GM12874 (cell line): ENCODE measurements around the gene DENND1A.

Experiments used
- TF ChIP-seq, protein P1 (sequence below): IDR thresholded peaks from 2 replicates; pipeline ENCODE4 v1.5.1; 2011; ENCODE audit warnings: low read depth, mild to moderate bottlenecking, control low read depth, low read length, moderate library complexity; ENCODE audit not compliant: insufficient read depth

Gene DENND1A

DNA sequence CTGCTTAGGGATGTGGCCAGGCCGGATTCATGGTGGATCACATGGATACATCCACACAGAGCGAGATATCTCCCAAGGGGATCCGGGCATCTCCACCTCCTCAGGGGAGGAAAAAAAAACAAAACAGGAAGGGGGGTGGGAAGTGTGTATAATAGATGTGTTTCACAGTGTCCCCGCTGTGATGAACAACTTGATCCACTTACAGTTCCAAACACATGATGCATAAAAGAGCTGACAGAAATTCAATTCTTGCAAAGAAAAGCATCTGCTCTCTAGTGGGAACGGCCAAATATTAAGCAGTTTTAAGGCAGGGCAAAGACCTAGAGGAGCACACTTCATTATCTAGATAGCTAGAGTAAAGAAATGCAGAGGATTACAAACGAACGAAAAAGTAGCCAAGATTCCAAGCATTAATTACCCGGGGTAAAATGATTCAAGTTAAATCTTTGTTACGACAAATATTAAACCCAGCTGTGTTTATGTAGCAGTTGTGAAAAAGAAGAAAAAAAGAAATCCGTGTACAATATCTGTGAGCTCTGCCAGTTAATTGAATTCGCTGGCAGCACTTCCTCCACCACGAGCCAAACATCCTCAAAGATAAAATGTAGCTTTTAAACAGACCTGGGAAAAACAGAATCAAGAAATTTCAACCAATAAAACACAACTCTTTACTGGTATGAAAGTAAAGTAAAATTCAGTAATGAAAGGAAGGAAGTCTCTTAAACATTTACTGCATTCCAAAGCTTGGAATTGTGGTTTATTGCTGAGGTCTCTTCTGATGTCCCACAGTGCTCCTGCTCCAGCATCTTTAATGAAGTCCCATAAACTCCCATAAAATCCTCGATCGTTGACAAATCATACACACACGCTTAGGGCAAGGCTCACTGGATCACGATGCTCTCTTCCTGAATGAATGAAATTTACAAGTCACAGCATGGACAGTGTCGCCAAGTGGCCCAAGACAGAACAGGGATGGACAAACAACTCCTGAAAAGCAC lies 360.9 kb downstream of the DENND1A start:
- TF ChIP-seq, protein P1, sequence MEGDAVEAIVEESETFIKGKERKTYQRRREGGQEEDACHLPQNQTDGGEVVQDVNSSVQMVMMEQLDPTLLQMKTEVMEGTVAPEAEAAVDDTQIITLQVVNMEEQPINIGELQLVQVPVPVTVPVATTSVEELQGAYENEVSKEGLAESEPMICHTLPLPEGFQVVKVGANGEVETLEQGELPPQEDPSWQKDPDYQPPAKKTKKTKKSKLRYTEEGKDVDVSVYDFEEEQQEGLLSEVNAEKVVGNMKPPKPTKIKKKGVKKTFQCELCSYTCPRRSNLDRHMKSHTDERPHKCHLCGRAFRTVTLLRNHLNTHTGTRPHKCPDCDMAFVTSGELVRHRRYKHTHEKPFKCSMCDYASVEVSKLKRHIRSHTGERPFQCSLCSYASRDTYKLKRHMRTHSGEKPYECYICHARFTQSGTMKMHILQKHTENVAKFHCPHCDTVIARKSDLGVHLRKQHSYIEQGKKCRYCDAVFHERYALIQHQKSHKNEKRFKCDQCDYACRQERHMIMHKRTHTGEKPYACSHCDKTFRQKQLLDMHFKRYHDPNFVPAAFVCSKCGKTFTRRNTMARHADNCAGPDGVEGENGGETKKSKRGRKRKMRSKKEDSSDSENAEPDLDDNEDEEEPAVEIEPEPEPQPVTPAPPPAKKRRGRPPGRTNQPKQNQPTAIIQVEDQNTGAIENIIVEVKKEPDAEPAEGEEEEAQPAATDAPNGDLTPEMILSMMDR, result no peak

DNA sequence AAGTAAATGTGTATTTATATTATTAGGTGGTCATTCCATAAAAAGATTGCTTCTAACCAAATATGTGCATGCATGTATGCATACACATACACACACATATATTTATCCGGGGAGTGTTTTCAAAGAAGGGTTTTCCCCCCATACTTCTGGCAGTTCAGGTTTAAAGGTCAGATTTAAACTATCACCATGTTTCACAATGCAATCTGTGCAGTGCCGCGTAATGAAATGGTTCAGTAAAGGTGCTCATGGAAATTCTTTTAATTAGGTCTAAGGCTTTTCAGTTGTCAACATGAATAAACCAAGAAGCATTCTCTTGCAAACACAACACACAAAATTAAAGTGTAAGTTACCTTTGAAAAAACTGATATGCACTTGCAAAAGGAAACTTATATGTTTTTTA lies 362.9 kb downstream of the DENND1A start:
- TF ChIP-seq, protein P1, result no peak

DNA sequence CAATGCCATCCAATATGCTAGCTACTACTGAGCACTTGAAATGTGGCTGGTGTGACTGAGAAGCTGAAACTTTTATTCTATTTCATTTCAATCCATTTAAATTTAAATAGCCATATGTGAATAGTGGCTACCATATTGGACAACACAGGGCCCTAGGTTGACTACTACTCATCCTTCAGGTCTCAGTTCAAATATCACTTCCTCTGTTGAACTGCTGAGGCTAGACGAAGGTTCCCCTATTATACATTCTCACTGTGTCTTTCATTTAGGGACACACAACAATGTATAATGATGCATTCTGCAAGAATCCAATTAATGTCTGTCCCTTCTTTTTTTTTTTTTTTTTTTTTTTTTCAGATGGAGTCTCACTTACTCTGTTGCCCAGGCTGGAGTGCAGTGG lies 365.3 kb downstream of the DENND1A start:
- TF ChIP-seq, protein P1, result no peak

DNA sequence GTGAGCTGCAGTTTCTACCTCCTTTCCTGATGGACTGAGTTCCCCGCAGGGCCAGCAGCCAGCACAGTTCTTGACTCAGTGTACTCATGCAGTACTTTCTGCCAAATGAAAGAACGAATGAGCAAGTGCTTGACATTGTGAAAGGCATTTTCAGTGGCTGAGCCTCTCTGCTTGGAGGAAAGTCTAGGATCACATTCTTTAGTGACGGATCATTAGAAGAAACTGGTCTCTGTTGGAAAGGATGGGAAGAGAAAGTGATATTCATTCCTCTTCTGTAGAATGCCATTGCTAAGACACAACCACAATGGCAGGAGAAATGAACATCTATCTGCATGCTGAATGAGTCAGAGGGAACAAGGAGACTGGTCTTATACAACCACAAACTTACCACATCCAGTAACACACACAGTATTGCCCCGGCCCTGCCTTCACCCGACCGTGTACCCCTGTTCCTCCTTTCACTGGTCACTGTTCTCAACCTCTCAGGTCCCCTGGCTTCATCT lies 367.0 kb downstream of the DENND1A start:
- TF ChIP-seq, protein P1, result no peak

DNA sequence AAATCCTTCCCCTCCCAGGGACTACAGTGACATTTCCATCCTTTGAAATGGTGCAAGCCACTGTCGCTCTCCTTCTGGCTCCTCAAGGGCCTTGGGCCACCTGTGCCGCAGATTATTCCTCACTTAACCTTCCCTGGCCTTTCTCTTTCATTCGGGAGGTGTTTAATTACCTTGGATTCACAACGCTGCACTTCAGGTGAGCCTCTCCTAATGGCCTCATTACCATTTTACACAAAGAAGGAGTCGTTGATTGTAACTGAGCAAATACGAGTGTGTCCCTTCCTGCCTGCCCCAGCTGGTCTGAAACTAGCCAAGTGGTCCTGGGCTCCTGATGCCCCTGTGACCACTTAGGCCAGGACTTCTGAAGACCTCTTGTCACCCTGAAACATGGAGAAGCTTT lies 368.9 kb downstream of the DENND1A start:
- TF ChIP-seq, protein P1, result no peak

DNA sequence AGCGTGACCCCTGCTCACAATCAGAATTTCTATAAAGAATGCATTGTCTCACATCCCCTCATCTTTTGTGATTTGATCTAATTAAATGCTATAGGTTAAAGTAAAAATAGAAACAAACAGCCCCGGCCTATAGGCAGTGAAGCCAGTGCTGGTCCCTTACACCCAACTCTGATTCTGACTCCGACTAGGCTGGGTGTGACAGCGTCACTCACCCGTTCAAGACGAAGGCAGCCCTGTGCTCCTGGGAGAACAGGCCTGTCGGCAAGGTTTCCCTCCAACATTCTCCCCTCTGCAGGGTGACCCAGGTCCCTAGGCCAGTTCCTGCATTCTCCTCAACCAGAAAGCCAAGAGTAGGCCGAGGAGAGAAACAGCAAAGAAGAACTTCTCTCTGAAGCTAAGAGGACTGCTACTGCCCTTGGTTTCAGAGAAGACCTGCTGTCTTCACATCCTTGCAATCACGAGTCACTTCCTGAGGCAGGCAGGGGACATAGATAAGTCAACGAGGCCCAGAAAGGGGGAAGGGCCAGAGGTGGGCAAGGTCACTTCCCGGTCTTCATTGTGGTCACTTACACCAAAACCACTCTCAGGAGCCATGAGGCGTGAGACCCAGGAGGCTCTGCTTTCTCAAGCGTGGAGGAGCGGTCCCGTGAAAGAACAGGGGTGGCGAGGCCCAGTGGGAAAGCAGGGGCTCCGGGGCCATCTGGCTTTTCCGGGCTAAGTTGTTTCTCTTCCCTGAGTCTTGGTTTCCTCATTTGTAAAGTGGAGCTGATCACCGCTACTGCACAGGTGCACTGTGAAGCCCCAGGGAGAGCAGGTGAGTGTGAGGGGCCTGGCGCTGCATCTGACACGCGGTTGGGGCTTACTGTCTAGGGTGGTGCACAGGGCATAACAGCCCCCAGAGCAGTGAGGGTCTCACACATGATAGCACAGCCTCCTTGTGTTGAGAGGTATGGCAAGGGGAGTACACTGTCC lies 373.2 kb downstream of the DENND1A start:
- TF ChIP-seq, protein P1, result no peak

DNA sequence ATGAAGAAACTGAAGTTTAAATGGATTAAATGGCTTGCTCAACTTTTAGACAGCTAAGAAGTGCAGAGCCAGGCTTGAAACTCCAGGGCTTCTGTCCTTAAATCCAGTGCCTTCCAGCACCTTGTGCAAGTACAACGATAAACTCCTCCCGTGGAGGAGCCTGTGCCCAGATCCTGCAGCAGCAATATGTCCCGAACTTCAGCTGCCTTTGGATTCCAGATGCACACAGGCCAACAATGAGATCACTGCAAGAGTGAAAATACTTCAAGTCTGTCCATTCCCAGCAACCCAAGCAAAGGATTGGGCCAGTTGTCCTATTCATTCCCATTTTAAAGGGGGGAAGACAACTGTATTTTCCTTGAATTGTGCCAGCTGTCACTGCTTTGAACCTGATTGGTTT lies 374.3 kb downstream of the DENND1A start:
- TF ChIP-seq, protein P1, result no peak
